Measurements from ENCODE around the gene DAPK3.
A peak's percentile ranks its signal among the peaks of the same experiment; 100 is the strongest.
"Not testable (repeated sequence)": the region's sequence is repeated elsewhere in the genome, so short reads cannot be mapped to it uniquely, and the experiment has no call there.

The DAPK3 gene

GRCh38 chr19:3955688-3956087, 15.2 kb downstream of the DAPK3 start:
- no peak for DNase-seq
- H3K4ac ChIP-seq (ENCODE audit: low read depth, low read length): no peak overlapping the region
- H3K79me2 ChIP-seq (ENCODE audit: control insufficient read depth, insufficient read depth, low read length): no peaks in the 10 kb centered on the region
- no peak overlapping the region for H3K9ac ChIP-seq (ENCODE audit: low read length)
- H4K5ac ChIP-seq (ENCODE audit: low read length): no peak overlapping the region
- H2BK15ac ChIP-seq (replicated peaks; ENCODE audit: low read depth): no peak overlapping the region
- H2BK120ac ChIP-seq (ENCODE audit: low read depth, low read length): no peak overlapping the region
- no peak overlapping the region for H3K18ac ChIP-seq (ENCODE audit: low read length)
- H2BK5ac ChIP-seq (ENCODE audit: low read length): no peak overlapping the region
- WGBS (ENCODE audit: extremely low coverage, insufficient coverage, low lambda C conversion rate): no CpG with 5 or more reads among the region's 10 CpGs
- no peak overlapping the region for H3K4me3 ChIP-seq (ENCODE audit: low read length)
- peaks cover 6% of the 10 kb centered on the region for H3K36me3 ChIP-seq (ENCODE audit: control insufficient read depth, insufficient read depth, low read length)
- H2AK5ac ChIP-seq (ENCODE audit: low read length): no peak overlapping the region
- H3K27me3 ChIP-seq (ENCODE audit: insufficient read depth, low read length, poor library complexity): no peaks in the 10 kb centered on the region
- no peak overlapping the region for H3K56ac ChIP-seq (ENCODE audit: low read length)
- H3K79me1 ChIP-seq (ENCODE audit: low read length): no peaks in the 10 kb centered on the region
- H3K4me2 ChIP-seq (ENCODE audit: low read length): no peak overlapping the region
- H3K23ac ChIP-seq (ENCODE audit: low read length): no peak overlapping the region
- H3K4me1 ChIP-seq (ENCODE audit: control insufficient read depth, low read depth, low read length): no peaks in the 10 kb centered on the region
- H3K27ac ChIP-seq (ENCODE audit: low read depth, low read length): peak overlapping the region; percentile 34
- no peak overlapping the region for H4K8ac ChIP-seq (ENCODE audit: low read depth, low read length)

GRCh38 chr19:3955276-3955675, 15.6 kb downstream of the DAPK3 start:
- WGBS (ENCODE audit: extremely low coverage, insufficient coverage, low lambda C conversion rate): no CpG with 5 or more reads among the region's 13 CpGs

GRCh38 chr19:3954107-3954506, 16.8 kb downstream of the DAPK3 start:
- no peak overlapping the region for H3K27ac ChIP-seq (ENCODE audit: low read depth, low read length)
- H3K79me1 ChIP-seq (ENCODE audit: low read length): no peaks in the 10 kb centered on the region
- no peak overlapping the region for H2AK5ac ChIP-seq (ENCODE audit: low read length)
- H3K9ac ChIP-seq (ENCODE audit: low read length): no peak overlapping the region
- no peak overlapping the region for H3K56ac ChIP-seq (ENCODE audit: low read length)
- H3K27me3 ChIP-seq (ENCODE audit: insufficient read depth, low read length, poor library complexity): no peaks in the 10 kb centered on the region
- H2BK15ac ChIP-seq (replicated peaks; ENCODE audit: low read depth): no peak overlapping the region
- no peak overlapping the region for H2BK5ac ChIP-seq (ENCODE audit: low read length)
- WGBS (ENCODE audit: extremely low coverage, insufficient coverage, low lambda C conversion rate): no CpG with 5 or more reads among the region's 12 CpGs
- no peak overlapping the region for H3K4ac ChIP-seq (ENCODE audit: low read depth, low read length)
- H3K23ac ChIP-seq (ENCODE audit: low read length): no peak overlapping the region
- H3K36me3 ChIP-seq (ENCODE audit: control insufficient read depth, insufficient read depth, low read length): peaks cover 6% of the 10 kb centered on the region
- DNase-seq: no peak
- H2BK120ac ChIP-seq (ENCODE audit: low read depth, low read length): no peak overlapping the region
- H3K18ac ChIP-seq (ENCODE audit: low read length): no peak overlapping the region
- no peak overlapping the region for H3K4me2 ChIP-seq (ENCODE audit: low read length)
- H3K4me3 ChIP-seq (ENCODE audit: low read length): no peak overlapping the region
- no peak overlapping the region for H4K5ac ChIP-seq (ENCODE audit: low read length)
- no peaks in the 10 kb centered on the region for H3K79me2 ChIP-seq (ENCODE audit: control insufficient read depth, insufficient read depth, low read length)
- H3K4me1 ChIP-seq (ENCODE audit: control insufficient read depth, low read depth, low read length): no peaks in the 10 kb centered on the region
- no peak overlapping the region for H4K8ac ChIP-seq (ENCODE audit: low read depth, low read length)

More at GRCh38 chr19:3955276-3955675, 15.6 kb downstream of the DAPK3 start:
- not testable (repeated sequence) for H2BK120ac ChIP-seq (ENCODE audit: low read depth, low read length); DNase-seq; H3K56ac ChIP-seq (ENCODE audit: low read length); H4K5ac ChIP-seq (ENCODE audit: low read length); H3K4me1 ChIP-seq (ENCODE audit: control insufficient read depth, low read depth, low read length); H3K27me3 ChIP-seq (ENCODE audit: insufficient read depth, low read length, poor library complexity); H3K23ac ChIP-seq (ENCODE audit: low read length); H3K36me3 ChIP-seq (ENCODE audit: control insufficient read depth, insufficient read depth, low read length); H2AK5ac ChIP-seq (ENCODE audit: low read length); H3K4me3 ChIP-seq (ENCODE audit: low read length); H2BK15ac ChIP-seq (replicated peaks; ENCODE audit: low read depth); H3K79me2 ChIP-seq (ENCODE audit: control insufficient read depth, insufficient read depth, low read length); H3K9ac ChIP-seq (ENCODE audit: low read length); H3K4me2 ChIP-seq (ENCODE audit: low read length); H2BK5ac ChIP-seq (ENCODE audit: low read length); H3K4ac ChIP-seq (ENCODE audit: low read depth, low read length); H3K27ac ChIP-seq (ENCODE audit: low read depth, low read length); H3K18ac ChIP-seq (ENCODE audit: low read length); H3K79me1 ChIP-seq (ENCODE audit: low read length); H4K8ac ChIP-seq (ENCODE audit: low read depth, low read length)

GRCh38 chr19:3952755-3953276, 18.1 kb downstream of the DAPK3 start:
- H3K27ac ChIP-seq (ENCODE audit: low read depth, low read length): not testable (repeated sequence)

GRCh38 chr19:3950871-3951861, 19.7 kb downstream of the DAPK3 start:
- H3K27me3 ChIP-seq (ENCODE audit: insufficient read depth, low read length, poor library complexity): no peaks in the 10 kb centered on the region
- H3K4ac ChIP-seq (ENCODE audit: low read depth, low read length): no peak overlapping the region
- H3K4me3 ChIP-seq (ENCODE audit: low read length): no peak overlapping the region
- no peaks in the 10 kb centered on the region for H3K4me1 ChIP-seq (ENCODE audit: control insufficient read depth, low read depth, low read length)
- no peak overlapping the region for H2BK15ac ChIP-seq (replicated peaks; ENCODE audit: low read depth)
- peaks cover 1% of the 10 kb centered on the region for H3K36me3 ChIP-seq (ENCODE audit: control insufficient read depth, insufficient read depth, low read length)
- no peak overlapping the region for H4K5ac ChIP-seq (ENCODE audit: low read length)
- H3K79me2 ChIP-seq (ENCODE audit: control insufficient read depth, insufficient read depth, low read length): no peaks in the 10 kb centered on the region
- WGBS (ENCODE audit: extremely low coverage, insufficient coverage, low lambda C conversion rate): no CpG with 5 or more reads among the region's 41 CpGs
- H3K4me2 ChIP-seq (ENCODE audit: low read length): no peak overlapping the region
- no peak overlapping the region for H3K9ac ChIP-seq (ENCODE audit: low read length)
- H3K56ac ChIP-seq (ENCODE audit: low read length): no peak overlapping the region
- H4K8ac ChIP-seq (ENCODE audit: low read depth, low read length): no peak overlapping the region
- no peaks in the 10 kb centered on the region for H3K79me1 ChIP-seq (ENCODE audit: low read length)
- no peak overlapping the region for H3K18ac ChIP-seq (ENCODE audit: low read length)
- no peak overlapping the region for H3K27ac ChIP-seq (ENCODE audit: low read depth, low read length)
- H2BK5ac ChIP-seq (ENCODE audit: low read length): no peak overlapping the region
- no peak overlapping the region for H2BK120ac ChIP-seq (ENCODE audit: low read depth, low read length)
- no peak overlapping the region for H3K23ac ChIP-seq (ENCODE audit: low read length)
- no peak for DNase-seq
- H2AK5ac ChIP-seq (ENCODE audit: low read length): no peak overlapping the region

More at GRCh38 chr19:3952755-3953276, 18.1 kb downstream of the DAPK3 start:
- not testable (repeated sequence) for H3K18ac ChIP-seq (ENCODE audit: low read length); H3K23ac ChIP-seq (ENCODE audit: low read length); H3K56ac ChIP-seq (ENCODE audit: low read length); DNase-seq; H3K27me3 ChIP-seq (ENCODE audit: insufficient read depth, low read length, poor library complexity); H2AK5ac ChIP-seq (ENCODE audit: low read length); H3K9ac ChIP-seq (ENCODE audit: low read length); H4K5ac ChIP-seq (ENCODE audit: low read length); H2BK5ac ChIP-seq (ENCODE audit: low read length); H3K79me1 ChIP-seq (ENCODE audit: low read length); H2BK120ac ChIP-seq (ENCODE audit: low read depth, low read length); H3K4me1 ChIP-seq (ENCODE audit: control insufficient read depth, low read depth, low read length); H3K79me2 ChIP-seq (ENCODE audit: control insufficient read depth, insufficient read depth, low read length); H3K4me3 ChIP-seq (ENCODE audit: low read length); H3K36me3 ChIP-seq (ENCODE audit: control insufficient read depth, insufficient read depth, low read length); H3K4ac ChIP-seq (ENCODE audit: low read depth, low read length); H4K8ac ChIP-seq (ENCODE audit: low read depth, low read length); H2BK15ac ChIP-seq (replicated peaks; ENCODE audit: low read depth); H3K4me2 ChIP-seq (ENCODE audit: low read length)
- WGBS (ENCODE audit: extremely low coverage, insufficient coverage, low lambda C conversion rate): no CpG with 5 or more reads among the region's 9 CpGs

All from mesendoderm (in vitro differentiated cells).